Stimulated activated CD8-positive, alpha-beta memory T cell treated with anti-CD3 and anti-CD28 coated beads, Interleukin-4, amount 100 ng/mL, for 24 hours (primary cell): ENCODE results near the gene MLST8.

Experiments
- DNase-seq: peaks from one replicate; pipeline ENCODE4 v3.0.0-alpha.2; 2020; ENCODE audit warnings: low read depth

The MLST8 gene, protein sequence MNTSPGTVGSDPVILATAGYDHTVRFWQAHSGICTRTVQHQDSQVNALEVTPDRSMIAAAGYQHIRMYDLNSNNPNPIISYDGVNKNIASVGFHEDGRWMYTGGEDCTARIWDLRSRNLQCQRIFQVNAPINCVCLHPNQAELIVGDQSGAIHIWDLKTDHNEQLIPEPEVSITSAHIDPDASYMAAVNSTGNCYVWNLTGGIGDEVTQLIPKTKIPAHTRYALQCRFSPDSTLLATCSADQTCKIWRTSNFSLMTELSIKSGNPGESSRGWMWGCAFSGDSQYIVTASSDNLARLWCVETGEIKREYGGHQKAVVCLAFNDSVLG

DNA sequence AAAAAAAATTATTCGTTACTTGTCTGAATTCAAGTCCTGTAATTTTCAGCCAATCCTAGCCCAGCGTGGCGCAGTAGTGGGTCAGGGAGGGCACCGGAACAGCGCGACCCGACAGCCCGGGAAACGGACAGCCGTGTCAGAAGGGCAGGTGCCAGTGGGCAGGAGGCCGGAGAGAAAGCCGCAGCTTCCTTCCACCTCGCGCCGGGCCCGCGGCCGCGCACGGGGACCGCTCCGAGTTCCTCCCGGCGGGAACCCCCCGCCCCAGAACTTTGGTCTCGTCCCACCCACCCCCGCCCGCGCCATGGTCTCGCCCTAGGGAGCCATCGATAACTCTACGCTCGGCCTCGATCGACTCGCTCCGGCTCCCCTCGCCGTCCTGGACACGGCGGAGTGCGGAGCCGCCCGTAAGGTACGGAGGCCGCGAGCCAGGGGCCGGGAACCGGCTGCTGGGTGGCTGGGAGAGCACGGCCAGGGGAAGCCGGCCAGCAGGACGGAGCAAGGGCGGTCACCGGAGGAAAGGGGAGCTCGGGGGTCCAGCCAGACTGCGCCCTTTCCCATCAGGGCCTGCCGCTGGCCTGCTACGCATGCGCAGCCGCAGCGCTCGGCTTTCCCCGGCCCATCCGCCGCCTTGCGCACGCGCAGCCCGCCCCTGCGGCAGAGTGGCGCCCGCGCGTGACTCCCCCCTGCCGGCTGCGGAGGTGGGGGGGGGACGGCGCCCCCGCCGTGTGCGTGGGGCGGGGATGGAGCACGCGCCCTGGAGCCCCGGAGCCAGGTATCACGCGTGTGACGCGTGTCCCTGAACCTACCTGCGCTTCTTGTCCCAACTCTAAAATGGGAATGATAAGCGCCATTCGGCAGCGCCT is at the start of gene MLST8:
Gene MLST8, plus strand, starts transcription at position 351 of the 863 bp plus-strand sequence. CDS start 632 bp downstream, outside the sequence.
- DNase-seq = peak; percentile 85

DNA sequence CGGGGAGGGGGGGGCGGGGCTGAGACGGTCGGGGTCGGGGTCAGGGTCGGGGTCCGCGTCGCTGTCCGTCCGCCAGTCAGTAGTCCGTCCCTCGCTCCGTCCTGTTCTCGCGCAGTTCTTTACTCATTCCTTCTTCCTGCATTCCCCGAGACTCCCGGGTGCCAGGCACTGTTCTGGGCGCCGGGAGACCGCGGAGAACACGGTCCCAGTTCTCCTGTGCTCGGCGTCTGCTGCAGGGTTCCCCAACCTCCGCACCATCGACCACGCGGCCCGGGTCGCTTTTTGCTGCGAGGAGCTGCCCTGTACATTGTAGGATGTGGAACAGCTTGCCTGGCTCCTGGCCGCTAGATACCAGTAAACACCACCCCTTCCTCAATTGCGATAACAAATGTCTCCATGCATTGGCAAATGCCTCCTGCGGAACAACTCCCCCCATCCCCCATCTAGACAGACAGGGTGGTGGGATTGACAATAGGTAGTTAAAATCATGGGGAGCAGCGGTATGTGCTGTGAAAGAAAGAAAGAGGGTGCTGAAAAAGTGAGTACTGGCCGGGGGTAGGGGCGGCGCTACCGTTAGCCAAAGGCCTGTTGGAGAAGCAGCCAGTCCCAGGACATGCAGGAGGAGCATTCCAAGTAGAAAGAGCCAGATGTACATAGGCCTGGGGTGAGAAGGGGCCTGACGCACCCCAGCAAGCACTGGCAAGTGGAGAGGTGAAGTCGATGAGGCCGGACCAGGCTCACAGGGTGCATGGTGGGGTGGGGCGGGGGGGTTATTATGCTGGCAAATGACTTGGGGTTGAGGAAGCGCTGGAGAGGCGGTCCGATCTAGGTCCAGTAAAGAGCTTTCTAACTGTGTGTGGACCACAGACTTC is 49.0 kb upstream of the MLST8 start:
- DNase-seq = no peak

DNA sequence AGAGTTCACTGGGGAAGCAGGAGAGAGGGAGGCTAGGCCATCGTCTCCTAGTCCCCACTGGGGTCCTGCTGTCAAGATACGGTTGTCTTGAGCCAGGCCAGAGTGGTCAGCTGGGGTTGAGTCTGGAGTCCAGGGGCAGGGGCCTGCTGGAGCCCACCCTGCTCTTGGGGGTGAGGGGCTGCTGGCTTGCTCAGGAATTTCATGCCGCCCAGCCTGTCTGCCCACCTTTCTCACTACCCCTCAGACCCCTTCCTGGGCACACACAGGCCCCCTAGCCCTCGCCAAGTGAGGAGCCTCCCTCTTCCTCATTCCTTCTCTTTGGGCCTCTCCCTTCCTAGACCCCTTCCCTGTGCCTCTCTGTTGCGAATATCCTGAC is 48.4 kb upstream of the MLST8 start:
- no peak for DNase-seq

DNA sequence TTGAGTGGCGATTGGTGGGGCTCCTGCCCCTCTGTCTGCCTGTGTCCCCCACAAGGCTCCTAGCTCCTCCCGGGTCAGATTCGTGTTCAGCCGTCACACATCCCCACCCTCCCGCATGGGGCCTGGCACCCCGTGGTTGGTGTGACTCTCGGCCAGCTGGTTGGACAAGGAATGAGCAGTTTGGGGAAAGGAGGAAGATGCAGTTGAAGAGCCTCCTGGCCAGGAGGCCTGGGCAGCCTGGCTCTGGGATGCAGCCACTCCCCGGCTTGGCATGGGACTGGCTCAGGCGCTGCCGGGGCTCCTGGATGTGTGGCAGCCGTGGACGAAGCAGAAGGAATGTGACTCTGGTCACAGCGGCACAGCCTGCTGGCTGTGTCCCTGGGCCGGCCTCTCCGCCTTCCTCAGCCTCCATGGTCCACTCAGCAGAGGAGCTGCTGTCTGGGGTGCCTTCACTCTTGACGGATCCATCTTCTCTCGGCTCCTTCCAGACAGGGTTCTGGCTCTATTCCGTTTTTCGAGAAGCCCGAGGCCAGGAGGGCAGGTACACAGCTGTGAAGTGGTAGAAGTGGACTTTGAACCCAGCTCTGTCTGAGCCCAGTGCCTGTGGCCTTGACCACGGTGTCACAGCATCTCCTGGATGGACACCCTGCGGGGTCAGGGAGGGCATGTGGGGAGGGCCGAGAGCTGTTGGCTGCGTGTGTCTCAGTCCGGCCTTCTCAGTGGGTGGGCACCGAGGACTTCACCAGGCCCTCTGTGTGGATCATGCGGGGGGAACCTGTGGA is 47.6 kb upstream of the MLST8 start:
- DNase-seq = no peak

DNA sequence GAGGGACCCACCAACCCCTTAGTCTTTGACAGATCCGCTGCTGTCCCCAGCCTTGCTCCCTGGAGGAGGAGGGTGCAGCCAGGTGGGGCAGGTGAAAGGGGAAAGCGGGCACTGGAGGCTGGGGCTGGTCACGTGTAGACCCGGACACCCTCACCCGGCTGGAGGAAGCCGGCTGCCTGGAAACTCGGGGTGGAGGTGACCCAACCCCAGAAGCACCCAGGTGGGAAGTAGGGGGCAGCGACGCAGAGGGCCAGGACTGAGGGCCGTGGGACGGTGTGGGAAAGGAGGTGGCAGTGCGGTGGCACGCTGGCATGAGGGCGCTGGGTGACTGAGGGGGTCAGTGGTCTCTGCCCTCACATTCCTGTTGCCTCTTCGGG is 47.0 kb upstream of the MLST8 start:
- DNase-seq = no peak

DNA sequence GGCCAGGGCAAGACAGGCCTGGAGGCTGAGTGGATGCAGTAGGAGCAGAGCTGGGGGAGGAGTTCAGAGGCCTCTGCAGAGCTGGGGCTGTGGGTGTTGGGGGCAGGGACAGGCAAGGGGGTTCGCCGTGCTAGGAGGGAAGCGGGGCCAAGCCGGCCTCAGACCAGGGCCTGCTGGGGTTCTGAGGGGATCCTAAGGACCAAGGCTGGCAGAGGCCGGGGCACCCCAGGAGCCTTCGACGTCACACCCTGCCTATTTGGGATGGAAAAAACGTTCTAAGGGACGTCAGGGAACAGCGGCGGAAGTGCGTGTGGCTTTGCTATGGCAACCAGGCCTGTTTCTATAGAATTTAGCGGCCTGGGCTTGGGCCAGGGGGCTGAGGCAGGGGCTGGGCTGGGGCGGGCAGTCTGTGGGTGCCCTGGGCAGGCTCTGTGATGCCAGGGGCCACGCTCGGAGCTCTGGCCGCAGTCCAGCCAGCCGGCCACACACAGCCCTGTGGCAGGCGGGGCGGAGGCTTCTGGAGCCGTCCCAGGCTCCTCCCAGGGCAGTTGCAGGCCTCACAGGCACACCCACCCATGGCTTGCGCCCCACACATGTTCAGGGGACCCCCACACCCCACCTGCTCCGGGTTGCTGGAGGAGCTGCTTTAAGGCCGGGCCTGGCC is 45.9 kb upstream of the MLST8 start:
- DNase-seq = no peak

DNA sequence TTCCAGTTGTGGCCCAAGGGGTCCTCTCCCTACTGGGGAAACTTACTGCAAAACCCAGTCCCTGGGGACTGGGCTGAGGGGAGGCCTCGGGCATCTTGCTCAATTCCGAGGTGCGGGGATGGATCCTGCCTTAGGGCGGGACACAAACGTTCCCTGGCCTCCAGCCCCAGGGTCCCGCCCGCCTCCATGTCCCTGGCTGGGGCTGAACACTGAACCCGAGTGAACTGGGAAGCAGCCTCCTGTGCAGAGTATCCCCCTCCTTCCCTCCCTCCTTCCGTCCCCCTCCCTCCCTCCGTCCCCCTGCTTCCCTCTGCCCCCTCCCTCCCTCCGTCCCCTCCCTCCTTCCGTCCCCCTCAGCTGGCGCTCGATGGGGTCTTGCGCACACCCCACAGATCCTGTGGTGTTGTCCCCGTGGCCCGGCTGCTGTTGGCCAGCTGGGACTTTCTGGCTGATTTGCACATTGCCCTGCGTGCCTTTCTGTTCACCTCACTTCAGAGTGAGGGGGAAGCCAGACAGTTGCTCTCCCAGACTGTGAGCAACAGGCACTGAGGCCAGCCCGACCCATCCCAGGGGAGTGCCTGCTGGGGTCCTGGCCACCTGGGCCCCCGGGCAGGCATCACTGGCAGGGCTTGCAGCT is 44.2 kb upstream of the MLST8 start:
- no peak for DNase-seq

DNA sequence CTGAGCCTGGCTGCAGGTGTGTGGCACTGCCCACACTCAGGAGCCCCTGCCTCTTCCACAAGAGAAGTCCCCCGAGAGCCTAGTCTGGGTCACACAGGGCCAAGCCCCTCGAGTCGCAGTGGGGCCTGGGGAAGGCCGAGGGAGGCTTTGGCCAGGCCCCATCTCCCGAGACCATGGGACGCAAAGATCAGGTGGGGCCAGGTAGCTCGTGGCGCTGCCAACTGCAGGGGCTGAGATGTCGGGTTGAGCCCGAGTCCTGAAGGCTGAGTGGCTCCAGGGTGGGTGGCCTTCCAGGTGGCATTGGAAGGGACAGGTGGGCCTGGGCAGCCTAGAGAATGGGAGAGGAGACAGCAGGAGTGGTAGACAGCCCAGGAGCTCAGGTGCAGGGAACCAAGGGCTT is 43.3 kb upstream of the MLST8 start:
- no peak for DNase-seq

DNA sequence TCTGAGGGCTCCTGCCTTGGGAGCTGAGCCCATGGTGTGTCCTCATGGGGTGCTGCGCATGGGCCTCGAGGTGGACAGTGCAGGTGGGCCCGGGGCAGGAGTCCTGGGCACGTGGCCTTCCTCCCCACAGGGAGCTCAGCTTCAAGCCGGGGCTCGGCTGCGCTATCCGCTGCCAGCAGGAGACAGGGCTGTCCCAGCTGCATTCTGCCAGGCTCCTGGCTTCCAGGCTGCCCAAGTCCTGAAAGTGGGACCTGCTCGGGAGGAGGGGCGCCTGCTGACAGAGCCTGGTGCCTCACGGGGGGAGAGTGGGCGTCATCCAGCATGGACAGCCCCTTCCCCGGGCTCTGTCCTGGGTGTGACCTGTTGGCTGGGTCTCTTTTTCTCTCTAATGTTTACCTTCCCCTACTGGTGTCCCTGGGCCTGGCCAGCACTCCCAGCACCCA is 42.6 kb upstream of the MLST8 start:
- no peak for DNase-seq

DNA sequence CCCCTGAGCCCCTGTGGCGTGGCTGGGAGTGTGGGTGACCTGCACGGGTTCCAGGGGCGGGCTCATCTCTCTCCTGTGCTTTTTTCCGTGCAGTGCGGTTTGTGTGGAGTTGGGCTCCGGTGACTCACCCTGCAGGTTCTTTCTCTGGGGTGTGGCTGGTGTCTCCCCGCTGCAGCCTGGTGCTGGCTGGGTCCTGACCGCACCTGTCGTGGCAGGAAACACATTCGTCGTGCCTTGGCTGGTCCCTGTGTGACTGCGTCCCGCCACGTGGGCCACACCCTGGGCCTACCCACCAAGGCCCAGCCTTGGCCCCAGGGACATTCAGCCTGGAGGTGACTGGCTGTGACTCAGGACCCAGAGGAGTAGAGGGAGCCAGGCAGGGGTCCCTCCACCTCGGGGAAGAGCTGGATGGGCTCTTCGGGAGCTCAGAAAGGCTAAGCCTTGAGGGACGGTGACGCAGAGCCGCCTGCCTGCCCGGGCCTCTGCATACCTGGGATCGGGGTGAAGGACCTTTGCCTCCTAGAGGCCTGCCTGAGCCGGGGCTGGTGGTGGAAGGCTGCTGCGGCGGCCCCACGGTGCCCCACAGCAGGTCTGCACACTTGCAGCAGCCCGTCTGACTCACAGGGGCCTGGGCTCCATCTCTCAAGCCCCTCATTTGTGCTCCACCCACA is 41.9 kb upstream of the MLST8 start:
- no peak for DNase-seq

DNA sequence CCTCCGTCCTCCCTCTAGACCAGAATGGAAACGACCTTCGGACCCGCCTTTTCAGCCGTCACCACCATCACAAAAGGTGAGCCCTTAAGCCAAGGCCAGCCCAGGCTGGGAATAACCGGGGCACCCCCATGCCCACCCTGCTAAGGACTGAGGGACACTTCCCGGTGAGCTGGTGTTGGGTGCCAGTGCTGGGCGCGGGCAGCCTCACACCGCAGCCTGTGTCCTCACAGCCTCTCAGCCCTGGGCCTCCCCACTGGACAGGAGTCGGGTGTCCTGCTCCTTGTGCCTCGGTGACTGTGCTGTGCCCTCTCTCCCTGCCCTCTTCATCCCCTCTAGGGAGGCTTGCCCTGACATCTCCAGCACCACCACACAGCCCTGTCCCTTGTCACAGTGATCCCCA is 39.4 kb upstream of the MLST8 start:
- no peak for DNase-seq

DNA sequence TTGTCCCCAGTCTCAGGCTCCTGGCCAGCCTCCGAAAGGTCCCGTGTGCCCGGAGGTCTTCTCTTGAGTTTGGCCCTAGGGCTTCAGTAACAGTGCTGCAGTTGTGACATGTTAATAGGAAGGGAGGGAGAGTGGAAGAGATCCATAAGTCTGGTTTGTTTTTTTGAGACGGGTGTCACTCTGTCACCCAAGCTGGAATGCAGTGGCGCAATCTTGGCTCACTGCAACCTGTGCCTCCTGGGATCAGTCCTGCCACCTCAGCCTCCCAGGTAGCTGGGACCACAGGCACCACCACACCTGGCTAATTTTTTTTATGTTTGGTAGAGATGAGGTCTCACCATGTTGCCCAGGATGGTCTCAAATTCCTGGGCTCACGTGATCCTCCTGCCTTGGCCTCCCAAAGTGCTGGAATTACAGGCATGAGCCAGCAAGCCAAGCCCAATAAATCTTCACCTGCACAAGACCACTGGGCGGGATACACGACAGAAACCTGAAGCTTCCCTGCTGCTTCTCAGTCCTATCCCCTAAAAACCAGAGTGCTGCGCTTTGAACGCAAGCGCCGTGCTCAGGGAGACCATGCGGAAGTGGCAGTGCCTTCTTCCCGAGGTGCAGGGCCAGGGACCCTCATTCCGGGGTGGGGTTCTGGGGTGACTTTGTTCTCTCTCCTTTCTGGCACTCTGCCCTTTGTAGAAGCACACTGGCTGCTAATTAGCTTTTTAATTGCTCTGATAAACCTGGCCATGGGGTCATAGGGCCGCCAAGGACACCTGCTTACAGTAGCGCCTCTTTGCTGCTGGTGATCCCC is 38.8 kb upstream of the MLST8 start:
- no peak for DNase-seq

DNA sequence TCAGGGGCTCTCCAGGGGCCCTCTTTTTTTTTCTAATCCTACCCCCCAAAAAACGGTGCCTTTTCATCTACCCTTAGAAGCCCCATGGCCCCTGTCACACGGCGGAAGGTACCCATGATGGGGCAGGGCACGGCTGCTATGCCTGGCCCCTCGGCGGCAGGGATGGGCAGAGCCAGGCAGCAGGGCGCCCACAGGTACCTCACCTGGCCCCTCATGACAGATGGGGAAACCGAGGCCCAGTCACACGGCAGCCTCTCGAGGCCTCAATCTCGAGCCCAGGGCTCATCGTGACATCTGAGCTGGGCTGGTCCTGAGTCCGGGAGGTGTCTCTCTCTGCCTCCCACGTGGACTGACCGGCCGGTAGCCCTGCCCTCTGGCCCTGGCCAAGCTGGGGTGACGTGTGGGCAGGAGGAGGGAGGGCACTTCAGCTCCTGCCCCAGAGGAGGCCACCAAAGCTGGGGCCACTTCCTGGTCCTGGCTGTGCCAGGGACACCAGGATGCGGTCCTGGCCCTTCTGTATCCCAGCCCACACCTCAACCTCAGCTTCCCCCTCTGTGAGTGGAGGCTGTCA is 38.1 kb upstream of the MLST8 start:
- DNase-seq = no peak

DNA sequence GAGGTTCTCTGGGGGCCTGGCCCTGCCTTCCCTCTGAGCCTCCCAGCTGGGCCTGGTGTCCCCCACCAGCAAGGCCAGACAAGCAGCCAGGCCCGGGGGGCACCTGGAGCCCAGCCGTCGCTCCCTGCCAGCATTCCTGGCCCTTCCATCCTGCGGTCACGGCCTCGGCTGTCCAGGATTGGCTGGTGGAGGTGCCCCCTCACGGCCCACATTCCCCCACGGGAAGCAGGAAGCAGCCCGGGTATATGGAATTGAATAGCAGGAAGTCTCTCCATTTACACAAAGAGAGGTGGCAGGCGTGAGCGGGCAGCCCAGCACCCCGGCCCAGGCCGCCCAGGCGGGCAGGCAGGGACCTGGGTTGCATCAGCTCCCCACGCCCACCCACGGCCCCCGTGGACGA is 35.2 kb upstream of the MLST8 start:
- DNase-seq = no peak

DNA sequence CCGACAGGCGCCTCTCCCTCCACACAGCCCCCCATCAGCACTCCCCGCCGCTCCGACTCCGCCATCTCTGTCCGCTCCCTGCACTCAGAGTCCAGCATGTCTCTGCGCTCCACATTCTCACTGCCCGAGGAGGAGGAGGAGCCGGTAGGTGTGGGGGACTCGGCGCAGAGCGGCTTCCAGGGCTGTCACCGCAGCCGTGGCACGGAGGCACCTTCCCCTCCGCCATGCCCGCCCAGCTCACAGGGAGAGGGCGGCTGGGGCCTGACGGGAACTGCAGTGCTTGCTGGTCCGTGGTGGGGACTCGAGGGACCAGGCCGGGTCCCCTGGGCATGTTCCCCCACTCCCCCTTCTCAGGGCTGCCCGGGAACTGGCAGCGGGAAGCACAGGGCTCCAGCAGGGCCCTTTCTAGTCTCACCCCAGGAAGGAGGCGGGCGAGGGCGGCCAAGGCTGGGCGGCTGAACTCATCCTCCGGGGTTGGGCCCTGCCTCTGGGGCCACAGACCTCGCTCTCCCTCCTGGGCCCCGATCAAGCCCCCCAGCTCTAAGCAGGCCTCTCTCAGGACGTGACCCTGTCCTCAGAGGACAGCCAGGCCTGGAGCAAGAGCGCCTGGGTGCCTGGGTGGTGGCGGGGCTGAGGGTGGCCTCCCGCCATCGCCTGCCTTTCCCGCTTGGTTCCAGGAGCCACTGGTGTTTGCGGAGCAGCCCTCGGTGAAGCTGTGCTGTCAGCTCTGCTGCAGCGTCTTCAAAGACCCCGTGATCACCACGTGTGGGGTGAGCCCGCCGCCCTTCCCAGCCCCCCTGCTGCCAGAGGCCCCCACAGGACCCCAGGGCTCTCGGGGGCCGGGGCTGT is 34.4 kb upstream of the MLST8 start:
- no peak for DNase-seq

DNA sequence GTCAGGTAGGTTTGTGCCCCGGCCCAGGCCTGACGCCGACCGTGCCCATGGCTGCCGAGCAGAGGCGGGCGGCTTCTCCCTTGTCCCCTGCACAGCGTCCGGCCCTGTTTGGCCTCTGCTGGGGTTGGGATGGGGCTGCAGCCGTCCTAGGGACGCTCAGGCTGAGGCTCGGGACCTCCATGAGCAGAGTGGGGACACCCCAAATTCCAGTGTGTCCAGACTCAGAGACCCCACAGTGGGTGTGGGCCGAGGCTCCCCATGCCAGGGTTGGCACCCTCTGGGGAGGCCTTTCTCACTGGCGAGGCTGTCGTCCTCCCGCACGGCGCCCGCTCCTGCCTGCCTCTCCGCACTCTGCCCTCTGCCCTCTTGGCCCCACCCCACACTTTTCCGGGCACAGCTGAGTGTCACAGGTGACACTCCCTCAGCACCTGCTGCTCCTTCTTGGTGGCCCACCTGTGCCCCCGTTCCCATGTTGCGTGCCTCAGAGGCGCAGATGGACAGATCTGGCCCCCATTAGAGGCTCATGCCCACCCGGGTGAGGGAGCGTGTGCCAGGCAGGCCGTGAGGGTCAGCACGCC is 33.6 kb upstream of the MLST8 start:
- DNase-seq = no peak

DNA sequence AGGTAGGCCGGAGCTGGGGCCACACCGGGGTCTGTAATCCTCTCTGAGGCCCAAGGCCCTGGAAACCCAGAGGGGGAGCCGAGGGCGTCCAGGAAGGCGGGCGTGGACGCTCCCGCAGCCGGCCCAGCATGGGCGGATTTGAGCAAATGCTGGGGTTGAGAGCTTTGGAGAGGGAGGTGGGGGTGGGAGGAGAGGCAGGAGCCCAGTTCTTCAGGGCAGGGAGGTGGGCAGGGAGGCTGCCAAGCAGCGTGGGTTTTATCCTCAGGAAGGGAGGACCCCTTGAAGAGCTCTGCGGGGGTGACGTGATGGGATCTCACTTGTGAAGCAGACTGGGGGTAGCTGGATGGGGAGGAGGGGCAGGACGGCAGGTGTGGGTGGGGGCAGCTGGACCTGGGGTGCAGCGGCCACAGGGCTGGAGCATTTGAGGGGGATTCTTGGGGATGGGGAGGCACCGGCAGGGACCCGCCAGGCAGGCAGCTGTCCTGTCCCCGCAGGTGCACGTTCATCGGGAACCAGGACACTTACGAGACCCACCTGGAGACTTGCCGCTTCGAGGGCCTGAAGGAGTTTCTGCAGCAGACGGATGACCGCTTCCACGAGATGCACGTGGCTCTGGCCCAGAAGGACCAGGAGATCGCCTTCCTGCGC is 32.4 kb upstream of the MLST8 start:
- no peak for DNase-seq
